Ascending aorta (tissue), 2 donors: ENCODE measurements around the gene AQP2. TPM values are rescaled to one million over a fixed set of nuclear protein-coding genes. Genes with fewer than 3 reads are reported as not detected.

ENCODE experiments used
- DNase-seq, 2 donors: peaks; one replicate each; pipeline ENCODE4 v3.0.0-alpha.2; 2019; ENCODE audit warnings: low spot score in 2 of 2
- H3K27ac ChIP-seq, 2 donors: fragments of 200-600 bp; sonication (generic); one replicate each; pipeline ENCODE4 v1.5.1; 2016 to 2017; ENCODE audit warnings: mild to moderate bottlenecking in 1 of 2
- H3K27me3 ChIP-seq: fragments of 200-600 bp; sonication (generic); one replicate; pipeline ENCODE4 v1.5.1; 2017
- H3K36me3 ChIP-seq, 2 donors: fragments of 200-600 bp; sonication (generic); one replicate each; pipeline ENCODE4 v1.5.1; 2016
- H3K4me1 ChIP-seq, 2 donors: fragments of 200-600 bp; sonication (generic); one replicate each; pipeline ENCODE4 v1.5.1; 2016 to 2017; ENCODE audit warnings: mild to moderate bottlenecking in 1 of 2
- H3K4me3 ChIP-seq, 2 donors: fragments of 200-600 bp; sonication (generic); one replicate each; pipeline ENCODE4 v1.5.1; 2016 to 2017; ENCODE audit warnings: mild to moderate bottlenecking in 1 of 2
- H3K9me3 ChIP-seq, 2 donors: fragments of 200-600 bp; sonication (generic); one replicate each; pipeline ENCODE4 v1.5.1; 2016
- CTCF ChIP-seq, 3 experiments: fragments of 200-600 bp in 2 of 3; fragments of 450-650 bp in 1 of 3; sonication (generic) in 2 of 3; IDR thresholded peaks; one replicate each; pipeline ENCODE4 v1.5.1; 2016 to 2019; ENCODE audit warnings: antibody characterized with exemption in 3 of 3, mild to moderate bottlenecking in 1 of 3, moderate library complexity in 1 of 3
- intact Hi-C: fragments of 100-400 bp; cut with DNase I; formaldehyde crosslinking; loops from one replicate; pipeline ENCODE4 v1.15.1; 2023
- total RNA-seq: library from RNA; depleted of rRNA; stranded (reverse); fragments of >200 nt; gene quantifications from one replicate; pipeline ENCODE4 v1.1.0, GENCODE V29; 2016

AQP2 gene
- total RNA-seq, 1 donor from 2014 or later: not detected

GRCh38 chr12:49939307-49939706 lies 11.2 kb upstream of the AQP2 start:
- Histone ChIP-seq H3K27ac (no peak overlapping the region), H3K9me3 (no peaks in the 10 kb centered on the region), H3K27me3 (no peaks in the 10 kb centered on the region), H3K36me3 (no peaks in the 10 kb centered on the region), H3K4me1 (no peaks in the 10 kb centered on the region), H3K4me3 (no peak overlapping the region)
- no peak for TF ChIP-seq CTCF (IDR thresholded peaks at IDR 0.05)
- intact Hi-C loops: no loop called here
- peak in 1 of 2 donors; percentile 28 for DNase-seq

- H3K27ac ChIP-seq: no peak overlapping the region
Measured at GRCh38 chr12:49939707-49940106, 10.8 kb upstream of the AQP2 start.

GRCh38 chr12:49941556-49942511 lies 8.7 kb upstream of the AQP2 start:
- intact Hi-C loops: no loop called here

More at GRCh38 chr12:49939707-49940106, 10.8 kb upstream of the AQP2 start:
- TF ChIP-seq CTCF (IDR thresholded peaks at IDR 0.05): no peak
- Histone ChIP-seq H3K9me3 (no peaks in the 10 kb centered on the region), H3K4me3 (no peak overlapping the region), H3K36me3 (no peaks in the 10 kb centered on the region), H3K27me3 (no peaks in the 10 kb centered on the region), H3K4me1 (no peaks in the 10 kb centered on the region)
- intact Hi-C loops: no loop called here
- DNase-seq: no peak

GRCh38 chr12:49942512-49942893 lies 8.0 kb upstream of the AQP2 start:
- Histone ChIP-seq H3K36me3 (no peaks in the 10 kb centered on the region), H3K9me3 (no peaks in the 10 kb centered on the region), H3K4me1 (no peaks in the 10 kb centered on the region), H3K27ac (no peak overlapping the region), H3K27me3 (no peaks in the 10 kb centered on the region), H3K4me3 (no peak overlapping the region)
- peak in 1 of 2 donors; percentile 31 for DNase-seq
- TF ChIP-seq CTCF (IDR thresholded peaks at IDR 0.05): no peak
- intact Hi-C loops: no loop called here

More at GRCh38 chr12:49941556-49942511, 8.7 kb upstream of the AQP2 start:
- H3K27me3 ChIP-seq: no peaks in the 10 kb centered on the region
- H3K27ac ChIP-seq: no peak overlapping the region
- no peaks in the 10 kb centered on the region for H3K36me3 ChIP-seq
- no peaks in the 10 kb centered on the region for H3K9me3 ChIP-seq
- no peaks in the 10 kb centered on the region for H3K4me1 ChIP-seq
- no peak for TF ChIP-seq CTCF (IDR thresholded peaks at IDR 0.05)
- H3K4me3 ChIP-seq: no peak overlapping the region
- peak in 1 of 2 donors; percentile 31 for DNase-seq

GRCh38 chr12:49942921-49943624 lies 7.5 kb upstream of the AQP2 start:
- Histone ChIP-seq H3K36me3 (no peaks in the 10 kb centered on the region), H3K4me3 (no peak overlapping the region), H3K9me3 (no peaks in the 10 kb centered on the region), H3K27me3 (no peaks in the 10 kb centered on the region), H3K4me1 (no peaks in the 10 kb centered on the region), H3K27ac (no peak overlapping the region)
- intact Hi-C loops: no loop called here
- no peak for TF ChIP-seq CTCF (IDR thresholded peaks at IDR 0.05)
- DNase-seq: peak in 1 of 2 donors; percentile 51
